Stromal cell of bone marrow (primary cell): ENCODE measurements around the gene PPP1CA.
"Not testable (repeated sequence)": the region's sequence is repeated elsewhere in the genome, so short reads cannot be mapped to it uniquely, and the experiment has no call there.

ENCODE experiments used
- DNase-seq: peaks from one replicate; pipeline ENCODE4 v3.0.0-alpha.2; 2012; ENCODE audit warnings: low read depth

Gene PPP1CA

GRCh38 chr11:67402192-67402839 is 658 bp upstream of the PPP1CA start:
- DNase-seq = not testable (repeated sequence)

DNA sequence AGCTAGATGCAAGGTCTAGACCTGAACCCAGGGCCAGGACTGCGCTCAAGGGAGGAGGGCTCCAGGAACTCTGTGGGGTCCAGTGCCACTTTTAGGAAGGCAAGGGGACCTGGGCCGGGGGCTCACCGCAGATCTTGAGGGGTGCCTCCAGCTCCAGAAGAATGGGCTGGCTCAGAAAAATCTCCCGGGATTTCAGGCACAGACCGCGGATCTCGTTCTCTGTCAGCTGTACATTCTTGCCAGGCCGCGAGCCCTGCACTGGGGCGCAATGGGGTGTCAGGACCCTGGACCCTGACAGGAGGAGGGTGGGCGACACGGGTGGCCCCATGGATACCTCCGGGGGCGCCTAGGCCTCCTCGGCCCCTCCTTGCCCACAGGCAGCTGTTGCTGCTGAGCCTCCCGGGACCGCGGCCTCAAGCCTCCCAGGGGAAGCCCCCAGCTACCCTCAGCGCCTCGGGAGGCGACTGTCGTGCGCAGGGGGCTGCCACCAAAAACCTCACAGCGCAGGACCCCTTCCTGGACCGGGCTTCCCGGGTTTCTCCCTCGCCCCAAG is 640 bp downstream of the PPP1CA start:
- DNase-seq = no peak

DNA sequence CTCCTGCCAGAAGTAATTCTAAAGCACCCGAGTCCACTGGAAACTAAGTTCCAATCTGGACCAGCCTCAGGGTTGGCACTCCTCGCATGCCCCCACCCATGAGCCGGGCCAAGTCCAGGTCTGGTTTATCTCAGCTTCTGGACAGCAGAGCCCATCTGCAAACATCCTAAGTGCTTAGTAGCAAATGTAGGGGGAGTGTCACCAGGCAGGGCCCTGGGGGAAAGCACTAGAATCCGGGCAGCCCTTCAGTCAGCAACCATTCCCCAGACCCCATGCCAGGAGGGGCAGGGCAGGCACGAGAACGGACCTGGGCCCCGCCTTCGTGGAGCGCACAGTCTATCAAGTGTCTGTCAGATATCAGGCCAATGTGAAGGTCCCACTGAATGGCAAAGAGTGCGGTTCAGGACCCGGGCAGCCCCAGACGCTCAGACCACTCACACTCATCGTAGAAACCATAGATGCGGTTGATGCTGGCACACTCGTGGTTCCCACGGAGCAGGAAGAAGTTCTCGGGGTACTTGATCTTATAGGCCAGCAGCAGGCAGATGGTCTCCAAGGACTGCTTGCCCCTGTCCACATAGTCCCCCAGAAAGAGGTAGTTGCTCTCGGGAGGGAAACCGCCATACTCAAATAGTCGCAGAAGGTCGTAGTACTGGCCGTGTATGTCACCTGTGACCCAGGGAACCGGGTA is 1.3 kb downstream of the PPP1CA start:
- no peak for DNase-seq

DNA sequence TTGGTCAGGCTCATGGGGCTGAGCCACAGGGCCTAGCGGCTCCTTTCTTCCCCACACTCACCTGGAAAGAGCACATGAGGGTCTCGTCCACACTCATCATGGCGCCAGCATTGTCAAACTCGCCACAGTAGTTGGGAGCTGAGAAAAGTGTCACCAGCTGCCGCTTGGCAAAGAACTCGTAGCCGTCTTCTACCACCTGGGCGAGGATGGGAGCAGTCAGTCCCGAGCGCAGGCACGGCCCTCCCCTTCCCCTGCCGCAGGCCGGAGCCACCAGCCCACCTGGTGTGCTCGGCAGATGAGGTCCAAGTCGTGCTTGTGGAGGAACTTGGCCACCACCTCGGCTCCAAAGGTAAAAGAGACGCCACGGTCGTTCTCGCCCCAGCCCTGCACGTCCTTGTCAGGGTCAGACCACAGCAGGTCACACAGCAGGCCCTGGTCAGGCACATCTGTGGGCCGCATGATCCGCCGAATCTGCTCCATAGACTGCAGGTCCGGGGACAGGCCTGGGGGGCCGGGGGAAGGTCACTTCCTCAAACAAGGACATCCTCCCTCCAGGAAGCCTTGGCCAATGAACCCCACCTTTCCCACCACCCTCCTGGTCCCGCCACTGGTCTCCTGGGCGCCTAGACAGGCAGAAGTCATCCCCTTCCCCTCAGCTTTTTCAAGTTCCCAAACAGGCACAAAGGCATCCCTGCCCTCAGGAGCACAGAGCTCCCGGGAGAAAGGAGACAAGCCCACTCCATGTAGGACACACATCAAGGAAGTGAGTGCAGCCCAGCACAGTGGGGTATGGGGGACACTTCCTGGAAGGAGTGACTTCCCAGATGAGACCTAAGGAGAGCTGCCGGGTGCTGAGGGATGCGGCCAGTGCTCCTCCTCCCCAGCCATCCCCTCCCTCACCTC is 2.7 kb downstream of the PPP1CA start:
- no peak for DNase-seq

GRCh38 chr11:67397986-67398660 is 3.5 kb downstream of the PPP1CA start:
- no peak for DNase-seq

GRCh38 chr11:67397536-67397935 is 4.1 kb downstream of the PPP1CA start:
- no peak for DNase-seq

GRCh38 chr11:67396587-67397389 is 4.9 kb downstream of the PPP1CA start:
- no peak for DNase-seq

GRCh38 chr11:67396259-67396581 is 5.4 kb downstream of the PPP1CA start:
- no peak for DNase-seq

DNA sequence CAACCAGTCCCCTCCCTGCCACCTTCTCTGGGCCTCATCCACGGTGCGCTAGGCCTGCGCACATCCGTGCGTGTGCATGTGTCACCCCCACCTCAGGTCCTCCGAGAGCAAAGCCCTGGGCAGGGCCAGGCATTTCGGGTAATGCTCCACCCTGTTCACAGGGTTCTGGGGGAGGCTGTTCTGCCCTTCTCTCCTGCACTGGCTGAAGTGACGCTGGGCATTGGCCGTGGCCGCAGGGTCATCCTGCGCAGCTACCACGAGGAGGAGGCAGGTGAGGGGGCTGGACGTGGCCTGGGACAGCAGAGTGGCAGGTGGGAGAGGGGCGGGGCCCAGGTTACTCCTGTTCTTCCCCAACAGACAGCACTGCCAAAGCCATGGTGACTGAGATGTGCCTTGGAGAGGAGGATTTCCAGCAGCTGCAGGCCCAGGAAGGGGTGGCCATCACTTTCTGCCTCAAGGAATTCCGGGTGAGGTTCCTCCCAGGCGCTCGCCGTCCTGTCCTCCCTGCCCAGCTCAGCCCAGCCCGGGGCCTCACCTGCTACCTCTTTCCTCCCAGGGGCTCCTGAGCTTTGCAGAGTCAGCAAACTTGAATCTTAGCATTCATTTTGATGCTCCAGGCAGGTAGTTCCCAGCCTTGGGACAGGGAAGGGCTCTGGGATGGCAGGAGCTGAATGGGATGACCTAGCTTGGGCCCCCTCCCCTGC is 6.0 kb downstream of the PPP1CA start:
- DNase-seq = no peak

GRCh38 chr11:67393990-67394389 is 7.7 kb downstream of the PPP1CA start:
- DNase-seq = no peak

DNA sequence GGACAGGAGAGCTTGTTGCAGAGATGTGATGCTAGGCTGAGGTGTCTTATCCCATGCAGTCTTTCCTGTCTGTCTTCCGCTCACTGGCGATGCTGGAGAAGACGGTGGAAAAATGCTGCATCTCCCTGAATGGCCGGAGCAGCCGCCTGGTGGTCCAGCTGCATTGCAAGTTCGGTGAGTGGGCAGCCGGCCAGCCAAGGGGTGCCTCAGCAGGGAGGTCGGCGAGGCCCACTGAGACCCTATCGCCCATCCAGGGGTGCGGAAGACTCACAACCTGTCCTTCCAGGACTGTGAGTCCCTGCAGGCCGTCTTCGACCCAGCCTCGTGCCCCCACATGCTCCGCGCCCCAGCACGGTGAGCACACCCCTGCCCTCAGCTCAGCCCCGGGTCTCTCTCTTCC is 8.2 kb downstream of the PPP1CA start:
- no peak for DNase-seq

DNA sequence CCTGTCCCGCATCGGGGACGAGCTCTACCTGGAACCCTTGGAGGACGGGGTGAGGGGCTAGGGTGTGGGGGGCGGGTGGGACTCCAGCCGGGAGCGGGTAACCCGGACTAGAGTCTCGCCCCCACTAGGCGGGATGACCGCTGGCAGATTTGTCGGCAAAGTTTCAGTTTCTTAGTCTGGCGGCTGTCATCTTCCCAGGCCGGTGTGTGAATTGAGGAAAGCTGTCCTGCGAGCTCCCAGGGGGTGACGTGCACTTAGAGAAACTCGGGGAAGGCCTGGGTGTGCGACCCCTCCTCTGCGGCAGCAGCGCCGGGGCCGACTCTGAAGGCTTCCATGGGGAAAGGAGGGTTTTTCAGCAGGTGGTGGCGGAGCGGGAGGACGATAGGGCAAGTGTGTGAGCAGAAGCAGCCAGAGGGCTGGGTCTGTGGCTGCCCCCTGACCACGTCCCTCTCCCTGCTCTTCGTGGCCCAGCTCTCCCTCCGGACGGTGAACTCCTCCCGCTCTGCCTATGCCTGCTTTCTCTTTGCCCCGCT is 9.4 kb downstream of the PPP1CA start:
- DNase-seq = no peak

GRCh38 chr11:67391304-67392182 is 10.1 kb downstream of the PPP1CA start, which contains the start of gene RAD9A:
TSS of gene RAD9A (plus strand) at chr11:67391986. CDS start at chr11:67392045, 59 bp downstream.
- peak; percentile 89 for DNase-seq

GRCh38 chr11:67390947-67391303 is 10.7 kb downstream of the PPP1CA start:
- no peak for DNase-seq

DNA sequence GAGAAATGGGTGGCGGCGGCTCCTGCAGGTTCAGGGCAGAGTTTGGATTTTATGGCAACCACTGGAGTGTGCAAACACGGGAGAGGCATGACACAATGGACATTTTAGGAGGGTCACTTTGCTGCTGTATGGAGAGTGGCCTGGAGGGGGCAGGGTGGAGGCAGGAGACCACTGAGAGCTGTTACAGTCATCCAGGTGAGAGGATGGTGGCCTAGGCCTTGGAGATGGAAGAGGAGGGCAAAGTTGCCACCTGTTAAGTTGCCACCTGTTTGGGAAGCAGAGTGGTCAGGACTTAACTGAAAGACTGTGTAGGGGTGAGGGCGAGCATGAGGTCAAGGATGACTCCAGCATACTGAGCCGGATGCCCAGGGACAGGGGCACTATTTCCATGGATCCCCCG is 12.2 kb downstream of the PPP1CA start:
- DNase-seq = no peak

- no peak for DNase-seq
Observed at GRCh38 chr11:67387518-67387917, 14.1 kb downstream of the PPP1CA start.

DNA sequence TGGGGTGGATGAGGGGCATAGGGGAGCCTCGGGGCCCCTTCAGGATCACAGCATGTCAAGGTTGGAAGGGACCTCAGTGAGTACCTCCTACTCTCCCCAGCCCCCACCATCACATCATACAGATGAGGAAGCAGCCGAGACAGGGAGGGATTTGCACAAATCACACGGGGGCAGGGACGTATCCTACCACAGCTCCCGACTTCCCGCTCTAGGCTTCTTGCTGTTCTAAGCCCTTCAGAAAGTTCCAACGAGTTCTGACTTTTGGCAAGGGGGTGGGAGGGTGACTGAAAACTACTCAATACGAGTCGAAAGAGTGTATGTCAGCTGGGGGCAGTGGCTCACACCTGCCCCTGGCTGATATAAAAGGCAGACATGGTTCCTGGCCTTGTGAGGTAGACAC is 14.6 kb downstream of the PPP1CA start:
- no peak for DNase-seq

DNA sequence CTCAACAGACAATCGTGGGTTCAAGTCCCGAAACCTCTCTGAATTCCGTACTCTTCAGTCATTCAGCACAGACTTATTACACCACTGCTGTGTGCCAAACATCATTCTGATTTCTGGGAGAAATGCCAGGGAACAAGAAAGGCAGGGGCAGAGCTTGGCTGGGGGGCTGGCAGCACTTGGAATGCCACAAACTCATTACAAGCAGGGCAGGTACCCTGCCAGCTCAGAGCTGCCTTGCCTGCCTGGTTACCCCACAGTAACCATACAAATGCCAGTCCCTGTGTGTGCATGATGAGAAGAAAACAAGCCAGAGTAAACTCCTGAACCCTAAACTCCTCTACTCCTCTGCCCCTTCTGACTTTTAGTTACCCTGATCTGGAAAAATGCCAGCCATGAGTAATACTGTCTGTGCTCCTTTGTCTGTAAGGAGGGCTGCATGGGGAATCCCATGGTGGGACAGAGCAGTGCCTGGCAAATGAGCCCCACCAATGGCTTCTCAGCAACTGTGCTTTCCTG is 16.7 kb downstream of the PPP1CA start:
- peak; percentile 33 for DNase-seq
